ENCODE measurements around the gene PLOD2. TPM values are rescaled to one million over a fixed set of nuclear protein-coding genes. Genes with fewer than 3 reads are reported as not detected.

Gene PLOD2
- total and polyA plus RNA-seq, 4 donors: 17.8 to 73.9 (median 22.7) TPM

DNA sequence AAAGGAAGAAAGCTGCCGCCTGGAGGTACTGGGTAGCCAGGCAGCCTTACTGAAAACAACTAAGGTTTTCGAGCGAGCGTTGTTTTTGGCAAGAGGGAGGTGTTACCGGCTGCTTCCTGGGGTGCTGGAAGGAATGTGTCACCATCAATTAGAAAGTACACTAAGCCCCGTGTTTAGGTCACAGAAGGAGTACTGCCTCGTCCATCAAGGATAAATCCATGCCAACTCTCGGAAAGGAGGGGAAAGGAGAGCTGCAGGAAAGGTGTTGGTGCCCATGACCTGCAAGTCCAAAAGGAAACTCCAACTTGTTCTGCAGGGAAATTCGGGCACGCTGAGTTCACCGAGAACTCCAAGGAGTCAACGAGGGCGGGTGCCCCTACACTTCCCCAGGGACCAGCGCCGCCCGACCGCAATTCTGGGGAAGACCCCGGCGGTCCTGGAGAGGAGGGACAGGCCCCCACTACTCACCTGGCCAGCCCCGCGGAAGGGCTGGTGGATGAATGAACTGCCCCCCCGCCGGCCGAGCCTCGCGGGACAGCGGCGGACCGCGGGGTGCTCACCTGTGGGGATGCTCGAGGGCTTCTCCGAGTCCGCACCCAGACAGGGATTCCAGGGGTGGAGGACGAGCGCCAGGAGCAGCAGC is 542 bp downstream of the PLOD2 start:
- peak overlapping the region; percentile 73 to 92 for H3K9ac ChIP-seq (ENCODE audit: insufficient read depth in 1 of 2, low read length in 2 of 2)
- DNase-seq (peak in 2 of 3 donors; percentile 84 to 91), ATAC-seq (ENCODE audit: insufficient read depth, low FRiP score) (peak; percentile 43)
- H3K4me3 ChIP-seq: peak overlapping the region; percentile 79
- peaks cover 1 to 53% (median 18%) of the 10 kb centered on the region in 5 donors for H3K4me1 ChIP-seq (ENCODE audit: control insufficient read depth in 5 of 5, insufficient read depth in 5 of 5, low read length in 5 of 5)
- H3K27ac ChIP-seq (ENCODE audit: low read depth in 1 of 2, low read length in 1 of 2): peak overlapping the region; percentile 97 to 99
- no peaks in the 10 kb centered on the region for H3K27me3 ChIP-seq (ENCODE audit: control insufficient read depth in 3 of 3, insufficient read depth in 3 of 3, low read length in 2 of 3)
- 1% methylated on average over 35 of the region's 35 CpGs for WGBS, 2 donors
- no peaks in the 10 kb centered on the region for H3K36me3 ChIP-seq (ENCODE audit: control insufficient read depth in 4 of 4, insufficient read depth in 4 of 4, low read length in 4 of 4)
- no peaks in the 10 kb centered on the region for H3K9me3 ChIP-seq (ENCODE audit: control insufficient read depth in 4 of 4, insufficient read depth in 3 of 4, low read length in 3 of 4)
- TF ChIP-seq CTCF (IDR thresholded peaks at IDR 0.05; ENCODE audit: control extremely low read depth, extremely low read depth): no peak

DNA sequence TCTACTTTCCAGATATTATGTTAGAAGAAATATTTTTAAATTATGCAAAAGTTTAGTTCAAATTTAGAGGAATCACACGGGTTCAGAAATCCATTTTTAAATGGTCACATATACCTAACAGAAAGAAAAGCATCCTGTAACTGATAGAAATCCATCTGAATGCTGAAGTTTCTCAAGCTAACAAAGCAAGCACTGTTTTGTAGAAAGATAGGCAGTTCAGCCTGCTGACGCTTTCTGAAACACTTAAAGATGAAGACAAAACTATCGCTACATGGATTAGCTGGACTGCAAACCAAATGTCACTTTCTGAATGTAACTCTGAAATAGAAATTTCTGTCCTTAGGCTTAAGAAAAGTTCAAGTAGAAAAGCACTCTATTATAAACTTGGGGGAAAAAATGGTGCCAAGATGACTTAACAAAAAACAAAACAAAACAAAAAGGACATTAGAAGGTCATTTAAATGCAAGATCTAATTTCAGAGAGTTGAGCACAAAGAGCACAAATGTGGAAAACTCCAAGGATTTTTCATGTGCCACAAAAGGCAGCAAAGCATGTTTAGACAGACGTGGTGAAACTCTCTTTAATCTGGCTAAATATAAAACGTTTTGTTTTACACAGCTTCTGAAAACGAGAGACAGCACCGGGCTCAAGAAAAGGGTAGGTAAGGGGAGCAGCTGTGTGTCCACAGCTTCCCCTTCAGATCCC is 1.2 kb downstream of the PLOD2 start:
- WGBS, 2 donors: 15 to 24% methylated on average over 7 of the region's 7 CpGs
- Histone ChIP-seq H3K4me3 (peak overlapping the region; percentile 79), H3K4me1 (ENCODE audit: control insufficient read depth in 5 of 5, insufficient read depth in 5 of 5, low read length in 5 of 5) (peaks cover 1 to 53% (median 18%) of the 10 kb centered on the region in 5 donors), H3K9ac (ENCODE audit: insufficient read depth in 1 of 2, low read length in 2 of 2) (peak overlapping the region; percentile 73 to 92), H3K36me3 (ENCODE audit: control insufficient read depth in 4 of 4, insufficient read depth in 4 of 4, low read length in 4 of 4) (no peaks in the 10 kb centered on the region), H3K27me3 (ENCODE audit: control insufficient read depth in 3 of 3, insufficient read depth in 3 of 3, low read length in 2 of 3) (no peaks in the 10 kb centered on the region), H3K9me3 (ENCODE audit: control insufficient read depth in 4 of 4, insufficient read depth in 3 of 4, low read length in 3 of 4) (no peaks in the 10 kb centered on the region), H3K27ac (ENCODE audit: low read depth in 1 of 2, low read length in 1 of 2) (peak overlapping the region; percentile 97 to 99)
- no peak for TF ChIP-seq CTCF (IDR thresholded peaks at IDR 0.05; ENCODE audit: control extremely low read depth, extremely low read depth)
- ATAC-seq (ENCODE audit: insufficient read depth, low FRiP score) (no peak), DNase-seq (peak in 2 of 3 donors; percentile 81 to 92)

DNA sequence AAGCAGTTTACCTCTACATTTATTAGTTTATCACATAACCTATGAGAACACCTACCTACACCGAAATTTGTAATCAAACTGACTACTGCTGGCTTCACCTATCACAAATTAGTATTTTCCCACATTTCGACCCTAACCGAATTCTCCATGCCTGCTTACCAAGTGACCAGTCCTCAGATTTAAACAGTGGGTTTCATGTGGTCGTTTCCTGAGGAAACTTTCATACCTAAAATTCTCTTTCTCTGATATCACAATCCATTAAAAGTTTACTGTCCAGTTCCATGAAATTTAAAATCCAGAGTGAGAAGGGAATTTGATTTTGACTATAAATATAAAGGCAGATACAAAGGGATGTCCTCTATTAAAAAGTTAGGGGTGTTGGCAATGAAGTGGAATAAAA is 1.9 kb downstream of the PLOD2 start:
- 66 to 80% methylated on average over 4 of the region's 4 CpGs for WGBS, 2 donors
- ATAC-seq (ENCODE audit: insufficient read depth, low FRiP score): no peak
- H3K27ac ChIP-seq (ENCODE audit: low read depth in 1 of 2, low read length in 1 of 2): peak overlapping the region in 1 of 2 donors; percentile 86
- DNase-seq: no peak
- no peak for TF ChIP-seq CTCF (IDR thresholded peaks at IDR 0.05; ENCODE audit: control extremely low read depth, extremely low read depth)
- H3K27me3 ChIP-seq (ENCODE audit: control insufficient read depth in 3 of 3, insufficient read depth in 3 of 3, low read length in 2 of 3): no peaks in the 10 kb centered on the region
- H3K36me3 ChIP-seq (ENCODE audit: control insufficient read depth in 4 of 4, insufficient read depth in 4 of 4, low read length in 4 of 4): no peaks in the 10 kb centered on the region
- no peak overlapping the region for H3K4me3 ChIP-seq
- H3K9me3 ChIP-seq (ENCODE audit: control insufficient read depth in 4 of 4, insufficient read depth in 3 of 4, low read length in 3 of 4): no peaks in the 10 kb centered on the region
- H3K9ac ChIP-seq (ENCODE audit: insufficient read depth in 1 of 2, low read length in 2 of 2): no peak overlapping the region
- peaks cover 1 to 53% (median 18%) of the 10 kb centered on the region in 5 donors for H3K4me1 ChIP-seq (ENCODE audit: control insufficient read depth in 5 of 5, insufficient read depth in 5 of 5, low read length in 5 of 5)

Data from lung (tissue), 12 donors.